AG08395 (cell line): Measurements from ENCODE around the gene FOXL2NB.
"Not testable (repeated sequence)": the region's sequence is repeated elsewhere in the genome, so short reads cannot be mapped to it uniquely, and the experiment has no call there.

Experiments
- DNase-seq: peaks from one replicate; pipeline ENCODE4 v3.0.0; 2012; ENCODE audit warnings: mixed read lengths, low spot score

The FOXL2NB gene

GRCh38 chr3:138946663-138947494 lies at the start of gene FOXL2NB, which contains the start of gene FOXL2:
Gene FOXL2NB, plus strand, starts transcription at chr3:138947217. Its CDS starts 148 bp downstream, at chr3:138947365.
Gene FOXL2, minus strand, starts transcription at chr3:138947137. Its CDS starts 415 bp downstream, at chr3:138946722.
- peak; percentile 87 for DNase-seq

- DNase-seq, result peak; percentile 72
Observed at GRCh38 chr3:138898301-138898700, 48.7 kb upstream of the FOXL2NB start.

- no peak for DNase-seq
Observed at GRCh38 chr3:138898708-138899107, 48.3 kb upstream of the FOXL2NB start.

GRCh38 chr3:138899351-138899991 lies 47.5 kb upstream of the FOXL2NB start:
- DNase-seq, result no peak

- no peak for DNase-seq
Observed at GRCh38 chr3:138901567-138901966, 45.5 kb upstream of the FOXL2NB start.

GRCh38 chr3:138902171-138902570 lies 44.8 kb upstream of the FOXL2NB start:
- no peak for DNase-seq

GRCh38 chr3:138907539-138907938 lies 39.5 kb upstream of the FOXL2NB start:
- DNase-seq, result no peak

- DNase-seq, result no peak
Observed at GRCh38 chr3:138908846-138909245, 38.2 kb upstream of the FOXL2NB start.

- DNase-seq, result no peak
Observed at GRCh38 chr3:138909904-138910303, 37.1 kb upstream of the FOXL2NB start.

GRCh38 chr3:138911621-138912020 lies 35.4 kb upstream of the FOXL2NB start:
- DNase-seq, result no peak

GRCh38 chr3:138912237-138912636 lies 34.8 kb upstream of the FOXL2NB start:
- DNase-seq, result no peak

GRCh38 chr3:138913766-138914165 lies 33.3 kb upstream of the FOXL2NB start:
- no peak for DNase-seq

GRCh38 chr3:138914870-138915502 lies 32.0 kb upstream of the FOXL2NB start:
- peak; percentile 35 for DNase-seq

- peak; percentile 93 for DNase-seq
Observed at GRCh38 chr3:138915503-138916498, 31.2 kb upstream of the FOXL2NB start.

GRCh38 chr3:138916824-138917223 lies 30.2 kb upstream of the FOXL2NB start:
- no peak for DNase-seq

- no peak for DNase-seq
Observed at GRCh38 chr3:138919325-138919724, 27.7 kb upstream of the FOXL2NB start.

- DNase-seq, result peak; percentile 89
Observed at GRCh38 chr3:138921316-138922292, 25.4 kb upstream of the FOXL2NB start.

- DNase-seq, result not testable (repeated sequence)
Observed at GRCh38 chr3:138922400-138922799, 24.6 kb upstream of the FOXL2NB start.

- peak; percentile 78 for DNase-seq
Observed at GRCh38 chr3:138923531-138923994, 23.5 kb upstream of the FOXL2NB start.

GRCh38 chr3:138928727-138929372 lies 18.2 kb upstream of the FOXL2NB start:
- no peak for DNase-seq
